ENCODE data around the gene LRRC46.

LRRC46 gene

GRCh38 chr17:47830396-47831002 is 971 bp upstream of the LRRC46 start:
- no peak for DNase-seq (ENCODE audit: low spot score)

GRCh38 chr17:47831934-47832327 is 461 bp downstream of the LRRC46 start:
- no peak for DNase-seq (ENCODE audit: low spot score)

GRCh38 chr17:47834756-47835155 is 3.3 kb downstream of the LRRC46 start:
- DNase-seq (ENCODE audit: low spot score) = no peak

- DNase-seq (ENCODE audit: low spot score) = no peak
Observed at GRCh38 chr17:47836601-47837000, 5.1 kb downstream of the LRRC46 start.

- no peak for DNase-seq (ENCODE audit: low spot score)
Observed at GRCh38 chr17:47837401-47838039, 6.0 kb downstream of the LRRC46 start.

- DNase-seq (ENCODE audit: low spot score) = no peak
Observed at GRCh38 chr17:47838636-47839035, 7.2 kb downstream of the LRRC46 start.

GRCh38 chr17:47839071-47839470 is 7.6 kb downstream of the LRRC46 start:
- DNase-seq (ENCODE audit: low spot score) = no peak

- no peak for DNase-seq (ENCODE audit: low spot score)
Observed at GRCh38 chr17:47840001-47840741, 8.7 kb downstream of the LRRC46 start.

GRCh38 chr17:47840742-47841487 is 9.4 kb downstream of the LRRC46 start, which contains the start of gene SCRN2:
Gene SCRN2, minus strand, starts transcription at chr17:47841273. Its CDS starts 430 bp downstream, at chr17:47840843.
- peak; percentile 81 for DNase-seq (ENCODE audit: low spot score)

- no peak for DNase-seq (ENCODE audit: low spot score)
Observed at GRCh38 chr17:47841488-47842291, 10.2 kb downstream of the LRRC46 start.

- DNase-seq (ENCODE audit: low spot score) = no peak
Observed at GRCh38 chr17:47843391-47843730, 11.9 kb downstream of the LRRC46 start.

GRCh38 chr17:47844227-47844626 is 12.8 kb downstream of the LRRC46 start:
- DNase-seq (ENCODE audit: low spot score) = no peak

GRCh38 chr17:47844814-47845715 is 13.6 kb downstream of the LRRC46 start:
- no peak for DNase-seq (ENCODE audit: low spot score)

- no peak for DNase-seq (ENCODE audit: low spot score)
Observed at GRCh38 chr17:47845716-47846075, 14.2 kb downstream of the LRRC46 start.

GRCh38 chr17:47846716-47847340 is 15.4 kb downstream of the LRRC46 start:
- DNase-seq (ENCODE audit: low spot score) = no peak

- no peak for DNase-seq (ENCODE audit: low spot score)
Observed at GRCh38 chr17:47847341-47848197, 16.1 kb downstream of the LRRC46 start.

- DNase-seq (ENCODE audit: low spot score) = no peak
Observed at GRCh38 chr17:47848198-47848513, 16.7 kb downstream of the LRRC46 start.

GRCh38 chr17:47850373-47850691 is 18.9 kb downstream of the LRRC46 start:
- no peak for DNase-seq (ENCODE audit: low spot score)

- DNase-seq (ENCODE audit: low spot score) = no peak
Observed at GRCh38 chr17:47850692-47851573, 19.5 kb downstream of the LRRC46 start, which contains the start of gene SP6. Gene SP6, minus strand, starts transcription at chr17:47851163. Its CDS starts 2,734 bp downstream, at chr17:47848429.
